ENCODE measurements around the gene CSNK2A2. TPM values are rescaled to one million over a fixed set of nuclear protein-coding genes. Genes with fewer than 3 reads are reported as not detected.

The CSNK2A2 gene
- polyA plus RNA-seq, 1 donor from 2014 or later, result 36.7 TPM

DNA sequence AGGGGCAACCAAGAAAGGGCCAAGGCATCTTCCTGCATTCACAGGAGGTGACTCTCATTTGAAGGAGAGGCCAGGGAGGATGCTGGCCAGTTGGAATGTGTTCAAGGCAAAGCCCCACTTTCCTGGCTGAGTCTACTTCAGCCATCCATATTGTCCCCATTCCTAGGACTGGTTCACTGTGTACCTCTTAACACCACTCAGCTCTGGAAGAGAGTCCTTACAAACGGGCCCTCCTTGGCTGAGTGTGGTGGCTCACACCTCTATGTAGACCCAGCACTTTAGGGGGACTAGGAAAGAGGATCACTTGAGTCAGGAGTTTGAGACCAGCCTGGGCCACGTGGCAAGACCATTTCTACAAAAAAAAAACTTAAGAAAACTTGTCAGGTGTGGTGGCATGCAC, 40.7 kb downstream of the CSNK2A2 start:
- H3K9me3 ChIP-seq (ENCODE audit: low read length), result no peaks in the 10 kb centered on the region
- H3K27ac ChIP-seq (ENCODE audit: low read length), result no peak overlapping the region
- TF ChIP-seq MXI1 (conservative IDR thresholded peaks at IDR 0.05; ENCODE audit: poor library complexity, severe bottlenecking), result no peak
- TF ChIP-seq SMC3 (conservative IDR thresholded peaks at IDR 0.05; ENCODE audit: poor library complexity), result no peak
- no peak for TF ChIP-seq EP300 (conservative IDR thresholded peaks at IDR 0.05; ENCODE audit: poor library complexity, severe bottlenecking)
- no peak for TF ChIP-seq CTCF (IDR thresholded peaks at IDR 0.05; ENCODE audit: poor library complexity, severe bottlenecking)
- TF ChIP-seq RAD21 (conservative IDR thresholded peaks at IDR 0.05), result no peak
- no peak for TF ChIP-seq EZH2 (IDR thresholded peaks at IDR 0.05; ENCODE audit: borderline replicate concordance, insufficient read depth, low read length, poor library complexity, severe bottlenecking)
- TF ChIP-seq TAF1 (IDR thresholded peaks at IDR 0.05; ENCODE audit: low read depth), result no peak
- no peak for TF ChIP-seq REST (IDR thresholded peaks at IDR 0.05; ENCODE audit: borderline replicate concordance)
- TF ChIP-seq POLR2AphosphoS5 (IDR thresholded peaks at IDR 0.05), result no peak
- H2AFZ ChIP-seq (ENCODE audit: low read depth, low read length), result no peak overlapping the region
- no peaks in the 10 kb centered on the region for H3K79me2 ChIP-seq (replicated peaks; ENCODE audit: insufficient read depth, low read length)
- H3F3A ChIP-seq (ENCODE audit: insufficient read depth, low read length, poor library complexity, severe bottlenecking), result no peaks in the 10 kb centered on the region
- no peak overlapping the region for H3K9ac ChIP-seq (ENCODE audit: low read length)
- no peaks in the 10 kb centered on the region for H3K9me2 ChIP-seq (ENCODE audit: insufficient read depth, low read length)
- peaks cover 3% of the 10 kb centered on the region for H3K36me3 ChIP-seq (ENCODE audit: insufficient read depth, low read length)
- H3K27me3 ChIP-seq (ENCODE audit: insufficient read depth, low read depth, low read length), result no peaks in the 10 kb centered on the region
- no peaks in the 10 kb centered on the region for H4K20me1 ChIP-seq (ENCODE audit: insufficient read depth)
- H3K4me3 ChIP-seq (ENCODE audit: low read length), result no peak overlapping the region
- H3K4me2 ChIP-seq (ENCODE audit: low read length), result no peak overlapping the region

DNA sequence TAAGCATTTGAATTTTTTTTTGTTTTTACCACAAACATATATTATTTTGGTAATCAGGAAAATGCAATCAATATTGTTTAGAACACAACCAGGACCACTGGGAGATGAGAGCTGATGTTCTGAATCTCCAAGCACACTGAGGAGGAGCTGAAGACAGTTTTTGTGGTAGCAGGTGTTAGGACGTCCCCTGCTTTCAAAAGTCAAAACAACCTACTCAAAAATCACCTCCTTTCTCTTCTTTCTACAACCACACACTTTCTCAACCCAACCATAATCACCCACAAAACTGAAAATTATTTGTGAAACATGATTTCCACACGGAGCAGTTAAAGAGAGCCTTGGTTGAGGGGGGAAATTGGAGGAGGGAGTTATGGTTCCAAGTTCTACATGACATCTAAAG, 42.1 kb downstream of the CSNK2A2 start:
- H3K4me2 ChIP-seq (ENCODE audit: low read length), result no peak overlapping the region
- H4K20me1 ChIP-seq (ENCODE audit: insufficient read depth), result no peaks in the 10 kb centered on the region
- no peaks in the 10 kb centered on the region for H3K9me2 ChIP-seq (ENCODE audit: insufficient read depth, low read length)
- H3K36me3 ChIP-seq (ENCODE audit: insufficient read depth, low read length), result peaks cover under 1% of the 10 kb centered on the region
- H2AFZ ChIP-seq (ENCODE audit: low read depth, low read length), result no peak overlapping the region
- no peak overlapping the region for H3K9ac ChIP-seq (ENCODE audit: low read length)
- H3K27me3 ChIP-seq (ENCODE audit: insufficient read depth, low read depth, low read length), result no peaks in the 10 kb centered on the region
- H3F3A ChIP-seq (ENCODE audit: insufficient read depth, low read length, poor library complexity, severe bottlenecking), result no peaks in the 10 kb centered on the region
- H3K27ac ChIP-seq (ENCODE audit: low read length), result no peak overlapping the region
- H3K9me3 ChIP-seq (ENCODE audit: low read length), result no peaks in the 10 kb centered on the region
- no peak for TF ChIP-seq TAF1 (IDR thresholded peaks at IDR 0.05; ENCODE audit: low read depth)
- no peak for TF ChIP-seq EZH2 (IDR thresholded peaks at IDR 0.05; ENCODE audit: borderline replicate concordance, insufficient read depth, low read length, poor library complexity, severe bottlenecking)
- TF ChIP-seq POLR2AphosphoS5 (IDR thresholded peaks at IDR 0.05), result no peak
- TF ChIP-seq CTCF (IDR thresholded peaks at IDR 0.05; ENCODE audit: poor library complexity, severe bottlenecking), result no peak
- no peak for TF ChIP-seq SMC3 (conservative IDR thresholded peaks at IDR 0.05; ENCODE audit: poor library complexity)
- no peak for TF ChIP-seq REST (IDR thresholded peaks at IDR 0.05; ENCODE audit: borderline replicate concordance)
- no peak for TF ChIP-seq RAD21 (conservative IDR thresholded peaks at IDR 0.05)
- TF ChIP-seq MXI1 (conservative IDR thresholded peaks at IDR 0.05; ENCODE audit: poor library complexity, severe bottlenecking), result no peak
- no peak for TF ChIP-seq EP300 (conservative IDR thresholded peaks at IDR 0.05; ENCODE audit: poor library complexity, severe bottlenecking)
- no peak overlapping the region for H3K4me3 ChIP-seq (ENCODE audit: low read length)
- no peaks in the 10 kb centered on the region for H3K79me2 ChIP-seq (replicated peaks; ENCODE audit: insufficient read depth, low read length)

All from neural cell (in vitro differentiated cells).